Ramos (cell line): ENCODE data around the gene TARDBP.
"Not testable (repeated sequence)": the region's sequence is repeated elsewhere in the genome, so short reads cannot be mapped to it uniquely, and the experiment has no call there.

ENCODE experiments used
- in situ Hi-C: fragments of 300-500 bp; cut with MboI; formaldehyde crosslinking; loops from one replicate; pipeline ENCODE4 v1.14.3; 2022; ENCODE audit warnings: low sequenced_read_pairs; ENCODE audit not compliant: unreplicated experiment

The TARDBP gene

DNA sequence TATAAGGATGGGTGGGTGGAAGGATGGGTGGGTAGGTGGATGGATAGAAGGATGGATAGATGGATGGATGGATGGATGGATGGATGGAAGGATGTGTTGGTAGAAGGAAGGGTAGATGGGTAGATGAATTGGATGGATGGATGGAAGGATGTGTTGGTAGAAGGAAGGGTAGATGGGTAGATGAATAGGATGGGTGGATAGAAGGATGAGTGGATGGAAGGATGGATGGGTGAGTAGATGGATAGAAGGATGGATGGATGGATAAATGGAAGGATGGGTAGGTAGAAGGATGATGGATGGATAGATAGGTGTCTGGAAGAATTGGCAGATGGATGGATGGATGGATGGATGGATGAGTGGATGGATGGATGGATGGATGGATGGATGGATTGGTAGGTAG is 28.6 kb downstream of the TARDBP start:
- in situ Hi-C loops: no loop called here

DNA sequence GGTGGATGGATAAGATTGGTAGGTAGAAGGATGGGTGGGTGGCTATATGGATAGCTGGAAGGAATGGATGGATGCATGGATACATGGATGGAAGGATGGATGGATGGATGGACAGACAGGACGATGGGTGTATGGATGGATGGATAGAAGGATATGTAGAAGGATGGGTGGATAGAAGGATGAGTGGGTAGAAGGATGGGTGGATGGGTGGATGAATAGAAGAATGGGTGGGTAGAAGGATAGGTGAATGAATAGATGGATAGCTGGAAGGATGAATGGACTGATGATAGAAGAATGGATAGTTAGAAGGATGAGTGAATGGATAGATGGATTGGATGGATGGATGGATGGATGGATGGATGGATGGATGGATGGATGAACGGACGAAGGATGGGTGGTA is 29.6 kb downstream of the TARDBP start:
- in situ Hi-C loops: no loop called here

DNA sequence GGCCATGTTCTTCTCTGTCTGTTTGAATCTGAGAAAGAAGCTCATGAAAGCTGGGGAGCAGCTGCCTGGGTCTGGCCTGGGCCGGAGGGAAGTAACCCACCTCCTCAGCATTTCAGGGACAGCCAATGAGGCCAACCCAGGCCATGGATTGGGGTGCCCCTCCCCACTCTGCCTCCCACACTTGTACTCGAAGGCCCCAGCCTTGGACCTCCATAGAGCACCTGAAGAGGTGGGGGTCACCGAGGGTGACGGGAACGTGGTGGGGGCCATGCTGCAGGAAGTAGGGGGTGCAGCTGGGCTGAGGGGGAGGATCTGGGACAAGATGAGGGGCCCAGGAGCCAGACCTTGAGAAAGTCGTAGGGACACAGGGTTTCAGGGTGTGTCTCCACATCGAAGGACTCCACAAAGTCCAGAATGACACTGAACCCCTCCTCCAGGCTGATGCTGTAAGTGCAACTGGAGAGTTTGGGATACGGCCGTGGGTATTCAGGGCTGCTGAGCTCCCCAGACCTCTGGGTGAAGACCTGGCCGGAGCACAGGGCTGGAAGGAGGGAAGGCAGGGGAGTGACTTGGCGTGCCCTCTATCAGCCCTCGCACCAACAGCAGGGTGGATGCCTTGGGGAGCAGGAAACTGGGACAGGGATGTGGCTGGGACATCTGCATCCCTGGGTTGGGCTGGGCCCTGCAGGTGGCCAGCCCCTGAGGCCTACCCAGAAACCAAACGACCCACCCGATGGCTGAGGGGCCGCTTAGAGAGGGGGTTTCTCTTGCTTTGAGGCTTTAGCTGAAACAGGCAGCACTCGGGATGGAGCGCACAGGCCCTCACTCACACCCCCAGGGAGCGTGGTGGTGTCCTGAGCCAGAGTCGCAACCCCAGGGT is 30.8 kb downstream of the TARDBP start:
- in situ Hi-C loops: no loop called here

GRCh38 chr1:11044086-11044848 is 31.8 kb downstream of the TARDBP start:
- in situ Hi-C loops: no loop called here

DNA sequence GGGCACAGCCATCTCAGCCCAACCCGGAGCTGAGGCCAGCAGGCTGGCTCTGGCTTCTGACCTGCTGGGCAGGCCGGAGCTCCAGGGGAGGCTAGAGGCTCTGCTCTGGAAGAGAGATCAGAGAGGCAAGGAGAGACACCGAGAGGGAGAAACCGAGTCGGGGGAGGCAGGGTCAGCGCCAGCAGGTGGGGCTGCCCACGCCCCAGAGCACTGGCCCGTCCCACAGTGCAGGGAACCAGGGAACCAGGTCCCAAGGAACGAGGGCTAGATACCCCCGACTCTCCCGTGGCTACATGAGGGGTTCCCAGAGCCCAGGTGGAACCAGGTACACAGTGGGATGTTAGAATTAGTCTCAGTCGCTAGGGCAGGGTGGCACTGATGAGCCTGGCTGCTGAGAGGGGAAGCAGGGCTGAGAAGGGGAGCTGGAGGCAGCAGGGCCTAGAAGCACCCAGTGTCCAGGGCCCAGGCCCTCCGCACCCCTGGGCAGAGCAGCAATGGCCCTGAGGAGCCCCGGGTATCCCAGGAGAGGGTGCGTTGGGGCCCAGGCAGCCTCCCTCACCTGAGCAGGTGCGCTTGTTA is 32.5 kb downstream of the TARDBP start:
- in situ Hi-C loops: no loop called here

DNA sequence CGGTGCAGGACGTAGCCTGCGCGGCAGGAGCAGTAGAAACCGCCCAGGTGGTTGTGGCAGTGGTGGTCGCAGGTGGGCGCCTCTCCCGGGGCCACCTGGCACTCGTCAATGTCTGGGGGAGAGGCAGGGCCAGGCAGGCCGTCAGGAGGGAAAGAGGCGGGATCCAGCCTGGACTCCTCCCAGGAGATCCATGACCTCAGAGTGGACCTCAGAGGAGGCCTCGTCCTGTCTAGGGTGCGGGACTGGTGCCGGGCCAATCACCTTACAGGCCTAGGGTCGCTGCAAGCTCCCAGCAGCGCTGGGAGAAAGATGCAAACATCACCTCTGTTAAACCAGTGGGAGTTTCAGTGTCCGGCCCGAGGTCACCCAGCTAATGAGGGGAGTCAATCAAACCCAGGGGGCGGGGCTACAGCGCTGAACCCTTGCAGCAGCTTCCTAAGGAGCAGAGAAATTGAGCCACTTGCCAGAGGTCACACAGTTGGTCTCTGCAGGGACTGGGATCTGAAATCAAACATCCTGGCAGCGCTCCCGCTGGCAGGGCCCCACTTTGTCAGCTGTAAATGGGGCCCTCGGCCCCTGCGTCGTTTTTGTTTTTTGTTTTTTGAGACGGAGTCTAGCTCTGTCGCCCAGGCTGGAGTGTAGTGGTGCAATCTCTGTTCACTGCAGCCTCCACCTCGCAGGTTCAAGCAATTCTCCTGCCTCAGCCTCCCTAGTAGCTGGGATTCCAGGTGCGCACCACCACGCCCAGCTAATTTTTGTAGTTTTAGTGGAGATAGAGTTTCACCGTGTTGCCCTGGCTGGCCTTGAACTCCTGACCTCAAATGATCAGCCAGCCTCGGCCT is 33.2 kb downstream of the TARDBP start:
- in situ Hi-C loops: no loop called here

- in situ Hi-C loops: no loop called here
Observed at GRCh38 chr1:11046270-11046566, 33.8 kb downstream of the TARDBP start.

DNA sequence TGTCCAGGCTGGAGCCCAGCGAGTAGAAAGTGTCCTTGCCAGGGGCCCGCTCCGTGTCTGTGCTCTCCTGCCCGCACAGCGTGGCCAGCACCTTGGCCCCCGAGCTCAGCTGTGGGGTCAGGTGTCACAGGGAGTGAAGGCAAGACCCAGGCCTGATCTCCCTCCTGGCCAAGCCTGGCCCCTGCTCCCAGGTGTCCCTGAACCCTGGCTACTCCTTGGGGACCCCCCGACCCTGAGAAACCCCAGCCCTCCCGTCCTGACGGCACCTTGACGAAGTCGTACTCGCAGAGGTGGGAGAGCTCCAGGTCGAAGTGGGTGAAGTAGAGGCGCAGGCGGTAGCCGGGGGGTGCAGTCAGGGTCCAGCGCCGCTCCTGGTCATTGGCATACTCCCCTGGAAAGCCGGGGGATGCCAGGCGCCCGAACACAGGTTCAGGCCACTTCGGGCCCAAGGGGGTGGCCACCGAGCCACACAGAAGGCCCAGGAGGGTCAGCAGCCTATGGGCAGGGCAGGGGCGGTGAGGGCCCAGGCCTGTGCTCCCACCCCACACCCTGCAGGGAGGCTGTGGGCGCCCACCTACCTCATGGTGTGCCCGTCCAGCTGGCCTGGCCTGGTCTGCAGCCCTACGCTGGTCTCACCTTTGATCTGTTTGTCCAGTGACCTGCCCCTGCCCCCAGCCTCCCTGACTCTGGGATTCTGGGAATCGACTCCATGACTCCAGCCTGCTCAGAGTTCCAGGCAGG is 34.3 kb downstream of the TARDBP start, which contains the start of gene MASP2:
Gene MASP2 (minus strand): TSS at position 615 of the 741 bp plus-strand sequence. CDS start 32 bp downstream, at position 583.
- in situ Hi-C loops: no loop called here

DNA sequence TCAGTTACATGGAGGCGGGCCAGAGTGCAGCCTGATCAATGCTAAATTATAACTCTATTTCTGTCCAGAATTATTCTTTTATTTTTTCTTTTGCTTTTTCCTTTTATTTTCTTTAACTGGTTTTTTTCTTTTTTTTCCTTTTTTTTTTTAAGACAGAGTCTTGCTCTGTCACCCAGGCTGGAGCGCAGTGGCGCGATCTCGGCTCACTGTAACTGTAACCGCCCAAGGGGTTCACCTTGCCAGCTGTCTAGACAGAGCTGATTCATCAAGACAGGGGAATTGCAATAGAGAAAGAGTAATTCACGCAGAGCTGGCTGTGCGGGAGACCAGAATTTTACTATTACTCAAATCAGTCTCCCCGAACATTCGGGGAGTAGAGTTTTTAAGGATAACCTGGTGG is 38.7 kb downstream of the TARDBP start:
- in situ Hi-C loops: not testable (repeated sequence)

- in situ Hi-C loops: no loop called here
Observed at GRCh38 chr1:11051781-11052511, 39.5 kb downstream of the TARDBP start.

- in situ Hi-C loops: no loop called here
Observed at GRCh38 chr1:11052839-11053757, 40.6 kb downstream of the TARDBP start.

DNA sequence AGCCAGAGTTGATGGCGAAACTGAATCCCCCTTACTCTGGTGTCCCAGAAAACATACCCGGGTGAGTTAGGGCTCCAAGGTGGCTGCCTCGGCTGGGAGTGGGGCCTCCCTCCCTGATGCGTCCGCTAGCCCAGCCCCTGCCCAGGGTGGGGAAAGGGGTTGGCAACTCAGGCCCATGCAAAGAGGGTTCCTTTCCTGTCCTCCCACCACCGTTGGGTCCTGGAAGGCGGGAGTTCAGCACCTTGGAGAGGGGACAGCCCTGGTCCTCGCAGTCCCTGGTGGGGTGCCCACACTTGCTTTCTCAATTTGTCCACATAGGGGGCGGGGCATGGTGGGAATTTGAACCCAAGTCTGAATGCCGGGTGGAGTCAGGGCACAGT is 41.3 kb downstream of the TARDBP start:
- in situ Hi-C loops: no loop called here

GRCh38 chr1:11054181-11054580 is 41.7 kb downstream of the TARDBP start:
- in situ Hi-C loops: no loop called here

DNA sequence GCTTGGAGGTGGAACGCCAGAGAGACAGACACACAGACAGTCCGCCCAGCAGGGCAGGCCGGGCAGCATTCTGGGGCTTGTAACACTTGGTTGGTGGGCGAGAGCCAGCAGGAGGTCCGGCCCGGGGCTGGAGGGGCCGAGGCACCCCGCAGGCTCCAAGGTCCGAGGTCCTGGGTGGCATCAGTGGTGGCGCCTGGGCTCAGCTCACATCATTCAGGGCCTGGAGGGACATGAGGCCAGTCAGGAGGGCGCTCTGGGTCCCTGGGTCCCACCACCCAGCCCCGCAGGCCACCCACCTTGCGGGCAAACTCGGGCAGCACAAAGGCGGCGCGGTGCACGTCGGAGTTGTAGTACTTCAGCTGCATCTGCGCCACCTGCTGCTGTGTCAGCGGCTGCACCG is 42.2 kb downstream of the TARDBP start:
- in situ Hi-C loops: no loop called here

GRCh38 chr1:11055676-11056075 is 43.2 kb downstream of the TARDBP start:
- in situ Hi-C loops: no loop called here

- in situ Hi-C loops: no loop called here
Observed at GRCh38 chr1:11056504-11056903, 44.0 kb downstream of the TARDBP start.

DNA sequence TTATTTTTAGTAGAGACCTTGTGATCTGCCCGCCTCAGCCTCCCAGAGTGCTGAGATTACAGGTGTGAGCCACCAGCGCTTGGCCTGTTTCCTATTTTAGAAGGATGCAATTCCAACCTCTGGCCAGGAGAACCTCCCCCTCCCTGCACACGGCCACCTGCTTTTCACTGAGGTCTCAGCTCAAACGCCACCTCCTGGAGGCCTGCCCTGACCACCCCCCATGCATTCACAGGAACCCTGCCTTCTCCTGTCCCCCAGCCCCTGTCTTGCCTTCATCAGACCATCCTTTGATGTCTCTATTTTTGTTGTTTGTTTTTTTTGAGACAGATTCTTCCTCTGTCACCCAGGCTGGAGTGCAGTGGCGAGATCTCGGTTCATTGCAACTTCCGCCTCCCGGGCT is 45.0 kb downstream of the TARDBP start:
- in situ Hi-C loops: no loop called here

GRCh38 chr1:11058026-11058425 is 45.6 kb downstream of the TARDBP start:
- in situ Hi-C loops: no loop called here
